GM15510 (cell line): ENCODE results near the gene THRAP3.
A peak's percentile ranks its signal among the peaks of the same experiment; 100 is the strongest.

Source experiments
- POLR2A ChIP-seq: IDR thresholded peaks from 3 replicates; pipeline ENCODE4 v1.6.1; 2011; ENCODE audit warnings: borderline replicate concordance; ENCODE audit not compliant: insufficient read length; ENCODE audit errors: extremely low read depth

THRAP3 gene

GRCh38 chr1:36303650-36304360 is 79.6 kb downstream of the THRAP3 start:
- TF ChIP-seq POLR2A, result no peak

GRCh38 chr1:36304521-36304920 is 80.3 kb downstream of the THRAP3 start:
- no peak for TF ChIP-seq POLR2A

GRCh38 chr1:36304970-36305914 is 81.0 kb downstream of the THRAP3 start:
- no peak for TF ChIP-seq POLR2A

- no peak for TF ChIP-seq POLR2A
Measured at GRCh38 chr1:36305915-36306209, 81.6 kb downstream of the THRAP3 start.

- no peak for TF ChIP-seq POLR2A
Measured at GRCh38 chr1:36306210-36306901, 82.1 kb downstream of the THRAP3 start, which contains the start of gene SH3D21. Gene SH3D21, plus strand, starts transcription at chr1:36306368. Its CDS starts 53 bp downstream, at chr1:36306421.

- TF ChIP-seq POLR2A, result peak; percentile 95
Measured at GRCh38 chr1:36306902-36307456, 82.7 kb downstream of the THRAP3 start.

- no peak for TF ChIP-seq POLR2A
Measured at GRCh38 chr1:36307601-36308330, 83.5 kb downstream of the THRAP3 start.

GRCh38 chr1:36309397-36309796 is 85.2 kb downstream of the THRAP3 start:
- TF ChIP-seq POLR2A, result no peak

- TF ChIP-seq POLR2A, result no peak
Measured at GRCh38 chr1:36320291-36320761, 96.1 kb downstream of the THRAP3 start.

- no peak for TF ChIP-seq POLR2A
Measured at GRCh38 chr1:36320767-36321118, 96.5 kb downstream of the THRAP3 start.

GRCh38 chr1:36321119-36321951 is 97.1 kb downstream of the THRAP3 start:
- TF ChIP-seq POLR2A, result peak; percentile 36

- no peak for TF ChIP-seq POLR2A
Measured at GRCh38 chr1:36322041-36322785, 98.0 kb downstream of the THRAP3 start.

GRCh38 chr1:36322786-36323635 is 98.8 kb downstream of the THRAP3 start:
- peak; percentile 10 for TF ChIP-seq POLR2A
